ENCODE data around the gene RGMB. TPM values are rescaled to one million over a fixed set of nuclear protein-coding genes. Genes with fewer than 3 reads are reported as not detected.

The RGMB gene
- total RNA-seq, 1 donor from 2014 or later, result 24.4 TPM

GRCh38 chr5:98836175-98836574 lies 62.7 kb downstream of the RGMB start:
- H3K36me3 Mint-ChIP-seq (ENCODE audit: insufficient read depth), result no peaks in the 10 kb centered on the region
- no peak for DNase-seq (ENCODE audit: low spot score, unreplicated experiment)

GRCh38 chr5:98839469-98840383 lies 66.3 kb downstream of the RGMB start:
- no peak for DNase-seq (ENCODE audit: low spot score, unreplicated experiment)
- no peak for TF ChIP-seq CTCF (IDR thresholded peaks at IDR 0.05; ENCODE audit: unreplicated experiment)
- Mint-ChIP-seq H3K27me3 (no peaks in the 10 kb centered on the region), H3K27ac (no peak overlapping the region), H3K4me1 (ENCODE audit: low read depth) (peaks cover 2% of the 10 kb centered on the region), H3K9me3 (ENCODE audit: low read depth) (peaks cover 3% of the 10 kb centered on the region), H3K4me3 (ENCODE audit: low read depth) (no peak overlapping the region), H3K36me3 (ENCODE audit: insufficient read depth) (no peaks in the 10 kb centered on the region)

More at GRCh38 chr5:98836175-98836574, 62.7 kb downstream of the RGMB start:
- TF ChIP-seq CTCF (IDR thresholded peaks at IDR 0.05; ENCODE audit: unreplicated experiment), result no peak
- Mint-ChIP-seq H3K27ac (no peak overlapping the region), H3K4me1 (ENCODE audit: low read depth) (peaks cover 2% of the 10 kb centered on the region), H3K4me3 (ENCODE audit: low read depth) (no peak overlapping the region), H3K9me3 (ENCODE audit: low read depth) (no peaks in the 10 kb centered on the region), H3K27me3 (no peaks in the 10 kb centered on the region)

DNA sequence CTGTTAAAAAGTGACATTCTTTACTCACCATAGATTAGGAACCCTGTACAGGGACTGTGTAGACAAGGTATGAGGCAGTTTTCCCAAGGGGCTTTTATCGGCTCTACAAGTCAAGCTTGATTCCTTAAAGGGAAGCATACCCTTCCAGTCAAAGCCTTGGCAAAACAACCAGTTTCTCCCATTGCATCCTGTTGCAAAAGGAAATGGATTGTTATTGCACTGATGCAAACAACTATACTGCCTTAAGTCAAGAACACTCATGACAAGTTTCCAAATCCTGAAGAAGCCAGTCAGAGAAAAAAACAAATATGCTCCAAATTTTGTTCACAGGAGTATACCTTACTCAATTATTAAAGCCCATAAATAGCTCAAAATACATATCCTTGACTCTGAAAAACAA lies 67.5 kb downstream of the RGMB start:
- no peak for TF ChIP-seq CTCF (IDR thresholded peaks at IDR 0.05; ENCODE audit: unreplicated experiment)
- Mint-ChIP-seq H3K4me3 (ENCODE audit: low read depth) (no peak overlapping the region), H3K4me1 (ENCODE audit: low read depth) (peaks cover 2% of the 10 kb centered on the region), H3K36me3 (ENCODE audit: insufficient read depth) (no peaks in the 10 kb centered on the region), H3K9me3 (ENCODE audit: low read depth) (peaks cover 3% of the 10 kb centered on the region), H3K27me3 (no peaks in the 10 kb centered on the region), H3K27ac (no peak overlapping the region)
- no peak for DNase-seq (ENCODE audit: low spot score, unreplicated experiment)

- Mint-ChIP-seq H3K4me3 (ENCODE audit: low read depth) (no peak overlapping the region), H3K9me3 (ENCODE audit: low read depth) (peaks cover 6% of the 10 kb centered on the region)
Observed at GRCh38 chr5:98843481-98843880, 70.0 kb downstream of the RGMB start.

GRCh38 chr5:98844865-98845264 lies 71.4 kb downstream of the RGMB start:
- TF ChIP-seq CTCF (IDR thresholded peaks at IDR 0.05; ENCODE audit: unreplicated experiment), result no peak
- no peak overlapping the region for H3K27ac Mint-ChIP-seq
- H3K9me3 Mint-ChIP-seq (ENCODE audit: low read depth), result peaks cover 6% of the 10 kb centered on the region
- no peaks in the 10 kb centered on the region for H3K36me3 Mint-ChIP-seq (ENCODE audit: insufficient read depth)
- no peak overlapping the region for H3K4me3 Mint-ChIP-seq (ENCODE audit: low read depth)
- H3K27me3 Mint-ChIP-seq, result no peaks in the 10 kb centered on the region
- H3K4me1 Mint-ChIP-seq (ENCODE audit: low read depth), result no peaks in the 10 kb centered on the region
- DNase-seq (ENCODE audit: low spot score, unreplicated experiment), result no peak

More at GRCh38 chr5:98843481-98843880, 70.0 kb downstream of the RGMB start:
- no peaks in the 10 kb centered on the region for H3K36me3 Mint-ChIP-seq (ENCODE audit: insufficient read depth)
- no peak for DNase-seq (ENCODE audit: low spot score, unreplicated experiment)
- H3K27me3 Mint-ChIP-seq, result no peaks in the 10 kb centered on the region
- H3K4me1 Mint-ChIP-seq (ENCODE audit: low read depth), result no peaks in the 10 kb centered on the region
- H3K27ac Mint-ChIP-seq, result no peak overlapping the region
- no peak for TF ChIP-seq CTCF (IDR thresholded peaks at IDR 0.05; ENCODE audit: unreplicated experiment)
